HG02840 (cell line): Measurements from ENCODE around the gene ARHGAP44.
"Not testable (repeated sequence)": the region's sequence is repeated elsewhere in the genome, so short reads cannot be mapped to it uniquely, and the experiment has no call there.

ENCODE experiments used
- ATAC-seq: cut with Tn5 transposase; IDR thresholded peaks from one replicate; pipeline ENCODE4 v1.9.1; 2021; ENCODE audit warnings: mild to moderate bottlenecking, moderate library complexity, moderate number of reproducible peaks; ENCODE audit not compliant: unreplicated experiment, low FRiP score

The ARHGAP44 gene

GRCh38 chr17:12958786-12959185 lies 169.5 kb downstream of the ARHGAP44 start:
- no peak for ATAC-seq

GRCh38 chr17:12959441-12959840 lies 170.1 kb downstream of the ARHGAP44 start:
- no peak for ATAC-seq

DNA sequence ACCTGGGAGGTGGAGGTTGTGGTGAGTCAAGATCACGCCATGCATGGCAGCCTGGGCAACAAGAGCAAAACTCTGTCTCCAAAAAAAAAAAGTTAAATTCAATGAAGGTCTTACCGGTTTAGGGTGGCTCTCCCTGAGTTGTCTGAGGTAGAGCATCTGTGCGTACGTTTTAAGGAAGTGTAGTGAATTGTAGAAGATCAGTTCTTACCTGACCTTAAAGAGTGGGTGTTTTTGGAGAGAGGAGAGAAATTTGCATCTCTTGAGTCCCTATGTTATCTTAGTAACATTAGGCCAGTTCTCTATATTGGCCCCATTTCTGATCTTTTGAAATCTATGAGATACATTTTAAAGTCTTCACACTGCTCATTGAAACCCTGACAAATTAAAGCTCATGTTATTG lies 172.4 kb downstream of the ARHGAP44 start:
- ATAC-seq, result no peak

DNA sequence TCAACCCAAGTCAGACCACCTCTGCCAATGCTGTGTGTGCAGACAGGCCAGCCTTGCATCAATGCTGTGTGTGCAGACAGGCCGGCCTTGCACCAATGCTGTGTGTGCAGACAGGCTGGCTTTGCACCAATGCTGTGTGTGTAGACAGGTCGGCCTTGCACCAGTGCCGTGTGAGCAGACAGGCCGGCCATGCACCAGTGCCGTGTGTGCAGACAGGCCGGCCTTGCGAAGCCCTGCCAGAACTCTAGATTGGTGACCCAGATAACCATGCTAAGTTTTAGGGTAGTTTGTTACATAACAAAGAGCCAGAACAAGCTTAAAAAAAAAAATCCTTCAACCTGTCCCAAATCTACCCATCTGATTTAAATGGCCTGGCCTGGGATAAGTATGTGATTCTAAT lies 174.2 kb downstream of the ARHGAP44 start:
- ATAC-seq, result no peak

GRCh38 chr17:12964162-12964561 lies 174.9 kb downstream of the ARHGAP44 start:
- ATAC-seq, result no peak

DNA sequence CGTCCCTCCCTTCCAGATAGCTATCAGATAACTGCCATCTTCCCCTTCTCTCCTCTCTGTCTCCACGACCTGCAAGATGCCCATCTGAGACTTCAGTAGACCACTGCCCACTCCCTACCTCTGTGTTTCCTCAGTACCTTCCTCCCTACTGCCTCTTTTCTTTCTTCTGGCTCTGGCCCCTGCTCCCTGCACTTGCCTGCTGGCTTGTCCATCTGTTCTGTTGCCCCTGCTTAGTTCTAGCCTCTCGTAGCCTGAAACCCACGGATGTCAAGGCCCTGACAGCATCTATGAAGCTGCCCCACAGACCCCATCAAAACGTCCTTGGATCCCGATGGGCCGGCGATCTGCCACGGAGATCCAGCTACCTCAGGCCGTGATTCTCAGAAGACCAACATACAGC lies 175.5 kb downstream of the ARHGAP44 start:
- no peak for ATAC-seq

- no peak for ATAC-seq
These were observed 176.7 kb downstream of the ARHGAP44 start for GRCh38 chr17:12965988-12966387.

DNA sequence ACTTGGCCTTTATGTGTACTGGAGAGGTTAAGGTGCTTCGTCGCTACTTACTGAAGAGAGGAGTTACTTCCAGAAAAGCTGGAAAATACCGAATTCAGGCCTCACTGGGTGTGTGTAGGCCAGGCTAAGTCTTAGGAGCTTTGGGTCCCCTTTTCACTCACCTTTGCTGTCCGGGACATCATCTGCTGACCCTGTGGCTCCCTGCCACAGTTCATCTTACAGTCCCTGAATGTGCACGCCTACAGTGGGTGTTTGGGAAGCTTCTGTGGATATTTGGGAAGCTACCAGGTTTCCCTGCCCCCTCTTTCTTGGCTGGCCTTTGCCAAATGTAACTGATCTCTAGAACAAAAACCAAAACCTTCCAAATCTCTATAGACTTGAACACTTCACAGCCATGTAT lies 177.1 kb downstream of the ARHGAP44 start:
- no peak for ATAC-seq

DNA sequence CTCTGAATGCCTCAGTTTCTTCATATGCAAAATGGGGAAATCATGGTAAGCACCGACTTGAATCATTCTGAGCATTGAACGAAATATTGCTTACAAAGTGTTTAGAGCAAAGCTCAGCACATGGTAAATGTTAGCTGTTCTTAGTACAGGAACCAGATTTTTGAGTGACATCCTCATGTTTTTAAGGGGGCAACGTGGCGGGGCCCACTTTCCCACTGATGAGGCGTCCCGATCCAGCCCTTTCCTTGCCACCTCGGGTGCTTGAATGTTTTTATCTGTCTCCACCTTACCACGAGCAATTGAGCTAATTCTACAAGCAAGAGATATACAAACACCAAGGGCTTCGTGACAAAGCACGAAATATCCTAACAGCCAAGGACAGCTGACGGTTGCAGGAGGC lies 178.7 kb downstream of the ARHGAP44 start:
- ATAC-seq, result no peak

DNA sequence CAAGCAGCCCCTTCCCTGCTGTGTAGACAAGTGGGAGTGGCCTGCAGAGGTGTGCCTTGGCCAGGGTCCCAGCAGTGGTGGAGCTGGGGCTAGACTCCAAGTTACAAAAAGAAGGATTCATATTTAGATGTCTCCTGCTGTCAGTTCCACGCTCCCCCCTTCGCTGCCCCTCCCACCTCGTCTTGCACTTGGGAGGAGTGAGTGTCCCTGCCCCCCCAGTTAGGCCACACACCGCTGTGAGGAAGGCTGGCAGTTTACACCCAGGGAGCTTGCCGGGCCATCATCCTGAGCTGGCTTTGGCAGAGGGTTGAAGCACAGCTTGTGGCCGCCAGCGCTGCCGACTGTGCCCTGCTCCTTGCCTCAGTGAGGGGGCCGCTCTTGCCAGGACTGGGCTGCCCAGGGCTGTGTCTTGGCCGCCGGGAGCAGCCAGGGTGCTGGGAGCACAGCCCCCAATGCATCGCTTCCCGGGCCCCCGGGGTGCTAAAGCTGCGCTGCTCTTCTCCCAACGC lies 184.3 kb downstream of the ARHGAP44 start:
- no peak for ATAC-seq

- ATAC-seq, result no peak
These were observed 184.8 kb downstream of the ARHGAP44 start for GRCh38 chr17:12974005-12974531.

- ATAC-seq, result no peak
These were observed 187.9 kb downstream of the ARHGAP44 start for GRCh38 chr17:12977008-12977751.

DNA sequence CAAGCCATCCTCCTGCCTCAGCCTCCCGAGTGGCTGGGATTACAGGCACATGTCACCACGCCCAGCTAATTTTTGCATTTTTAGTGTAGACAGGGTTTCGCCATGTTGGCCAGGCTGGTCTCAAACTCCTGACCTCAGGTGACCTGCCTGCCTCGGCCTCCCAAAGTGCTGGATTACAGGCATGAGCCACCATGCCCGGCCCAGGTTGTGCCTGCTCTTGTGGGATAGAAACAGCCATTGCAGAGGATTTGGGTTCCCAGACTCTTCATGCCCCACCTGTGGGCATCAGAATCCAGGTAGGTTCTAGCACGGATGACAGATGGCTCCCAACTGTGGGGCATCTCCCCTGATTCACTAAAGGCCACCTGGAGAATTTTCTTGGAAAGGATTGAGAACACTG lies 189.5 kb downstream of the ARHGAP44 start:
- ATAC-seq, result not testable (repeated sequence)

- ATAC-seq, result no peak
These were observed 189.9 kb downstream of the ARHGAP44 start for GRCh38 chr17:12979246-12979645.

- ATAC-seq, result no peak
These were observed 190.7 kb downstream of the ARHGAP44 start for GRCh38 chr17:12979826-12980500.

GRCh38 chr17:12982224-12982623 lies 192.9 kb downstream of the ARHGAP44 start:
- ATAC-seq, result no peak

- ATAC-seq, result no peak
These were observed 194.9 kb downstream of the ARHGAP44 start for GRCh38 chr17:12983991-12984884.

DNA sequence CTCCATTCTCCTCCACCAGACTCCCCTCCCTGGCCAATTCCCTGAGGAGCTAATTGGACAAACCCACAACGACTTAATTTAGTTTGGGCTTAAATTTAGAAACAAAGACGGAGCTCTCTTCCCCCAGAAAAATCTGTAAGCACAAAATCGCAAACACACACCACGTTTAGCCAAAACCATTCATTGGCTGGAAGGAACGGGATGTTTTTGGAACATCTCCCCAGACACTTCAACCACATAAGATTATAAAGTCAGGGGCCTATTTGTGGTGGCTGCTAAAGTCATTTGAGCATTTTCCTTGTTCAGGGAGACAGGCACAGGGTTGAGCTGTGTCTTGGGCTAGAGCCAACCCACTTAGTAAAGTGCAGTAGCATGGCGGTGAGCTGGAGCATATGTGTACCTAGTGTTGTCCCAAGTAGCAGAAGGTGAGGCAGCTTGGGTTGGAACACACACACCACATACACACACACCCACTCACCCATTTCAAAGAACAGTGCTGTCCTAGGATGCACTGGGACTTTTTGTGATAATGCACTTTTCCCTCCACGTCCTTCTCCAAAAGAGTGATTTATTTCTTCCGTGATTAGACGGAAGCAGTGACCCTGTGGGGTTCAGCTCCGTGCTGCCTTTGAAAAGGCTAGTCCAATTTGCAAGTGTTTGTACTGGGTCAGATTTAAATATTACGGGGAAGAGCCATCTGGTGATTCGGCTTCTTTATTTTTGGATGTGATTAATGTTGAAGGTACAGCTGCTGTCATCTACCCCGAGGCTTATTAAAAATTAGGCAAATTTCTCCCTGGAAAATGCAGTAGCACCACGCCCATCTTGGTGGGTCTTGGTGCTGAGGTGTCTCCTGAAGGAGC lies 196.4 kb downstream of the ARHGAP44 start:
- ATAC-seq, result no peak

GRCh38 chr17:12987120-12987519 lies 197.8 kb downstream of the ARHGAP44 start:
- ATAC-seq, result no peak
